A549 (cell line): Measurements from ENCODE around the gene HAS3. TPM values are rescaled to one million over a fixed set of nuclear protein-coding genes. Genes with fewer than 3 reads are reported as not detected.

ENCODE experiments used
- ATAC-seq, 2 experiments: fragments of 200-7000 bp in 1 of 2; fragments of >200 bp in 1 of 2; cut with Nextera tagmentation in 1 of 2; cut with Tn5 transposase in 1 of 2; 3 replicates each; pipeline versions ENCODE4 v1.8.0 to v1.9.1; 2018 to 2020; ENCODE audit warnings: mild to moderate bottlenecking in 1 of 2, moderate library complexity in 1 of 2
- CTCF ChIA-PET: fragments of 300-600 bp; sonication (Branson Sonifier 250); formaldehyde crosslinking; extraction: SDS; loops from one replicate; lab custom pipeline; 2021; ENCODE audit warnings: antibody characterized with exemption, inconsistent platforms; lab: Yijun Ruan, JAX
- POLR2A ChIA-PET: fragments of 350-600 bp; formaldehyde crosslinking; extraction: SDS; loops from one replicate; lab custom pipeline; 2021; ENCODE audit warnings: antibody characterized with exemption, inconsistent platforms; lab: Yijun Ruan, JAX
- DNase-seq, 2 experiments: peaks; one replicate each; pipeline versions ENCODE4 v3.0.0 to v3.0.0-alpha.2; 2011 to 2016; ENCODE audit warnings: low read depth in 1 of 2, low spot score in 1 of 2
- FAIRE-seq: peaks from 2 replicates; lab custom pipeline; 2011; peaks lifted over from hg19 to GRCh38; lab: Jason Lieb, UNC
- H3K27ac ChIP-seq, 2 experiments: fragments of >200 bp; sonication (Bioruptor Twin); formaldehyde crosslinking; 3 replicates each; pipeline ENCODE4 v1.5.1; 2016 to 2017
- H3K4me1 ChIP-seq: fragments of >200 bp; sonication (Bioruptor Twin); formaldehyde crosslinking; 3 replicates; pipeline ENCODE4 v1.6.1; 2016
- H3K4me2 ChIP-seq: fragments of >200 bp; sonication (Bioruptor Twin); formaldehyde crosslinking; 3 replicates; pipeline ENCODE4 v1.6.1; 2016
- H3K4me3 ChIP-seq: fragments of >200 bp; sonication (Bioruptor Twin); formaldehyde crosslinking; 3 replicates; pipeline ENCODE4 v1.5.1; 2016
- H3K9me3 ChIP-seq: fragments of >200 bp; sonication (Bioruptor Twin); formaldehyde crosslinking; 3 replicates; pipeline ENCODE4 v1.6.1; 2016
- CBX8 ChIP-seq: fragments of 200-600 bp; sonication (generic); IDR thresholded peaks from 2 replicates; pipeline ENCODE4 v1.6.1; 2016
- CHD2 ChIP-seq: fragments of 150-350 bp; IDR thresholded peaks from 2 replicates; pipeline ENCODE4 v1.6.1; 2014; ENCODE audit warnings: low read length; ENCODE audit not compliant: partially characterized antibody
- CHD4 ChIP-seq: fragments of 200-600 bp; sonication (generic); IDR thresholded peaks from 2 replicates; pipeline ENCODE4 v1.6.1; 2016; ENCODE audit warnings: antibody characterized with exemption, mild to moderate bottlenecking, borderline replicate concordance
- EHMT2 ChIP-seq: fragments of 200-600 bp; sonication (generic); IDR thresholded peaks from 2 replicates; pipeline ENCODE4 v1.6.1; 2016; ENCODE audit warnings: antibody characterized with exemption, low read depth, mild to moderate bottlenecking, moderate library complexity
- EP300 ChIP-seq, 2 experiments: fragments of >200 bp; sonication (Bioruptor Twin); formaldehyde crosslinking; IDR thresholded peaks; 2 replicates in 1 of 2; 3 replicates in 1 of 2; pipeline ENCODE4 v1.6.1; 2016 to 2017
- ESRRA ChIP-seq: fragments of 150-350 bp; IDR thresholded peaks from 2 replicates; pipeline ENCODE4 v1.6.1; 2014; ENCODE audit warnings: mild to moderate bottlenecking, low read length, borderline replicate concordance
- GATA3 ChIP-seq: IDR thresholded peaks from 2 replicates; pipeline ENCODE4 v1.6.1; 2012; ENCODE audit warnings: borderline replicate concordance
- JUN ChIP-seq, 2 experiments: fragments of >200 bp; sonication (Bioruptor Twin); formaldehyde crosslinking; IDR thresholded peaks; 2 replicates in 1 of 2; 3 replicates in 1 of 2; pipeline ENCODE4 v1.6.1; 2016 to 2017
- JUNB ChIP-seq: fragments of >200 bp; sonication (Bioruptor Twin); formaldehyde crosslinking; IDR thresholded peaks from 2 replicates; pipeline ENCODE4 v1.6.1; 2016
- MAFK ChIP-seq: fragments of 450-650 bp; IDR thresholded peaks from 2 replicates; pipeline ENCODE4 v1.6.1; 2014; ENCODE audit not compliant: partially characterized antibody
- NPAS2 ChIP-seq: fragments of 250-450 bp; sonication (Bioruptor Pico); IDR thresholded peaks from 2 replicates; pipeline ENCODE4 v1.8.0; 2022; ENCODE audit warnings: mild to moderate bottlenecking, moderate library complexity, borderline replicate concordance
- PHF8 ChIP-seq: fragments of 200-600 bp; sonication (generic); IDR thresholded peaks from 2 replicates; pipeline ENCODE4 v1.6.1; 2016; ENCODE audit warnings: low read depth, mild to moderate bottlenecking, antibody characterized with exemption, moderate library complexity, borderline replicate concordance
- RAD21 ChIP-seq, 2 experiments: fragments of >200 bp in 1 of 2; sonication (Bioruptor Twin) in 1 of 2; formaldehyde crosslinking in 1 of 2; IDR thresholded peaks in 1 of 2; conservative IDR thresholded peaks in 1 of 2; 2 replicates in 1 of 2; 3 replicates in 1 of 2; pipeline ENCODE4 v1.6.1; 2012 to 2018; ENCODE audit warnings: inconsistent platforms in 1 of 2
- RCOR1 ChIP-seq: fragments of 150-350 bp; IDR thresholded peaks from 2 replicates; pipeline ENCODE4 v1.6.1; 2014; ENCODE audit warnings: antibody characterized with exemption, low read length, low read depth
- RNF2 ChIP-seq: fragments of 200-600 bp; sonication (generic); IDR thresholded peaks from 2 replicates; pipeline ENCODE4 v1.6.1; 2016; ENCODE audit warnings: low read depth, mild to moderate bottlenecking, antibody characterized with exemption, moderate library complexity, borderline replicate concordance
- SMC3 ChIP-seq: fragments of >200 bp; sonication (Bioruptor Twin); formaldehyde crosslinking; IDR thresholded peaks from 3 replicates; pipeline ENCODE4 v1.6.1; 2018; ENCODE audit warnings: inconsistent platforms
- SREBF2 ChIP-seq: fragments of 450-650 bp; IDR thresholded peaks from 2 replicates; pipeline ENCODE4 v1.6.1; 2014; ENCODE audit warnings: mild to moderate bottlenecking, moderate library complexity
- TP53 ChIP-seq: fragments of 250-450 bp; sonication (Bioruptor Pico); IDR thresholded peaks from 2 replicates; pipeline ENCODE4 v1.5.0; 2021; ENCODE audit warnings: mild to moderate bottlenecking, moderate library complexity
- ZNF302 ChIP-seq: fragments of 250-450 bp; sonication (Bioruptor Pico); IDR thresholded peaks from 2 replicates; pipeline ENCODE4 v1.9.0; 2021; ENCODE audit warnings: inconsistent platforms, mild to moderate bottlenecking, moderate library complexity
- WGBS: methylation state at CpG from one replicate; pipeline ENCODE4 v1.1.6; 2017; ENCODE audit errors: missing lambda C conversion rate; 5-methylcytosine and 5-hydroxymethylcytosine counted together
- polyA plus RNA-seq, 4 experiments: library from polyadenylated mRNA; depleted of rRNA in 3 of 4; stranded (reverse); fragments of >200 nt; fragmentation: RNase III in 1 of 4; extraction: RNeasy Plus Mini Kit Qiagen cat#74134 plus additional on column Dnase treatment in 1 of 4; gene quantifications; 2 replicates in 3 of 4; 3 replicates in 1 of 4; pipeline ENCODE4 v1.2.3, GENCODE V29; 2011 to 2017
- TF ChIP-seq, protein P1 (sequence below): fragments of 150-350 bp; IDR thresholded peaks from 2 replicates; pipeline ENCODE4 v1.6.1; 2014; ENCODE audit warnings: low read depth, mild to moderate bottlenecking, low read length
- TF ChIP-seq, protein P2 (sequence below): IDR thresholded peaks from 2 replicates; pipeline ENCODE4 v1.6.1; 2012

HAS3 gene
- polyA plus RNA-seq, 2 of the 4 experiments (the other 2 are of a cell fraction) = 9.1 to 12.4 TPM

DNA sequence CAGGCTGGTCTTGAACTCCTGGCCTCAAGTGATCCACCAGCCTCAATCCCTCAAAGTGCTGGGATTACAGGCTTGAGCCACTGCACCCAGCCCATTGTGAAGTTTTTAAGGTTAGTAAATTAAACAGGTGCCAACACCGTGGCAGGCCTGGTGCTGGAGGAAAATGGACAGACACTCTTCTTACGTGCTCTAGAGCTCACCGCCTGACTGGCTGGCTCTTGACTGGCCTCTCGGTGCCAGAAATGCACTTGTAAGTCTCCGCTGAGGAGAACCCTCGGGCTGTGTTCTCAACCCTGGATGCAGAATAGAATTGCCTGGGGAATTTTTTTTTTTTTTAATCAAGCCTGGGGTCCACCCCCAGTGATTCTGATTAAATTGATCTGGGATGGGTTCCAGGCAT is 10.3 kb upstream of the HAS3 start:
- DNase-seq (no peak), FAIRE-seq (no peak), ATAC-seq (no peak)
- Histone ChIP-seq H3K9me3 (no peaks in the 10 kb centered on the region), H3K4me3 (no peak overlapping the region), H3K27ac (no peak overlapping the region), H3K4me1 (peaks cover 2% of the 10 kb centered on the region; the same call in 1 of the 3 replicates), H3K4me2 (no peak overlapping the region)
- CTCF ChIA-PET = interaction anchor here (0.6 to 3.2 kb wide), 5 partner anchors 11 to 34 kb away, joined by 3 to 11 read pairs (median 3); no protein-coding TSS in a partner anchor
- WGBS = 95% methylated on average over 6 of the region's 6 CpGs
- POLR2A ChIA-PET = no interaction called here
- TF ChIP-seq GATA3 (no peak), RAD21 (conservative IDR thresholded peaks at IDR 0.05 in 1 of 2, IDR thresholded peaks at IDR 0.05 in 1 of 2) (no peak), CHD4 (no peak), JUNB (no peak), EP300 (IDR thresholded peaks at IDR 0.05) (no peak), MAFK (no peak), CHD2 (no peak), ESRRA (no peak), TP53 (CRISPR knock-in tag) (no peak), PHF8 (no peak), SMC3 (no peak), RNF2 (no peak), RCOR1 (no peak), NPAS2 (no peak), JUN (IDR thresholded peaks at IDR 0.05) (no peak), CBX8 (no peak)
- TF ChIP-seq, protein P1, sequence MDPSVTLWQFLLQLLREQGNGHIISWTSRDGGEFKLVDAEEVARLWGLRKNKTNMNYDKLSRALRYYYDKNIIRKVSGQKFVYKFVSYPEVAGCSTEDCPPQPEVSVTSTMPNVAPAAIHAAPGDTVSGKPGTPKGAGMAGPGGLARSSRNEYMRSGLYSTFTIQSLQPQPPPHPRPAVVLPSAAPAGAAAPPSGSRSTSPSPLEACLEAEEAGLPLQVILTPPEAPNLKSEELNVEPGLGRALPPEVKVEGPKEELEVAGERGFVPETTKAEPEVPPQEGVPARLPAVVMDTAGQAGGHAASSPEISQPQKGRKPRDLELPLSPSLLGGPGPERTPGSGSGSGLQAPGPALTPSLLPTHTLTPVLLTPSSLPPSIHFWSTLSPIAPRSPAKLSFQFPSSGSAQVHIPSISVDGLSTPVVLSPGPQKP = no peak
- TF ChIP-seq, protein P2, sequence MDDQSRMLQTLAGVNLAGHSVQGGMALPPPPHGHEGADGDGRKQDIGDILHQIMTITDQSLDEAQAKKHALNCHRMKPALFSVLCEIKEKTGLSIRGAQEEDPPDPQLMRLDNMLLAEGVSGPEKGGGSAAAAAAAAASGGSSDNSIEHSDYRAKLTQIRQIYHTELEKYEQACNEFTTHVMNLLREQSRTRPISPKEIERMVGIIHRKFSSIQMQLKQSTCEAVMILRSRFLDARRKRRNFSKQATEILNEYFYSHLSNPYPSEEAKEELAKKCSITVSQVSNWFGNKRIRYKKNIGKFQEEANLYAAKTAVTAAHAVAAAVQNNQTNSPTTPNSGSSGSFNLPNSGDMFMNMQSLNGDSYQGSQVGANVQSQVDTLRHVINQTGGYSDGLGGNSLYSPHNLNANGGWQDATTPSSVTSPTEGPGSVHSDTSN = no peak

DNA sequence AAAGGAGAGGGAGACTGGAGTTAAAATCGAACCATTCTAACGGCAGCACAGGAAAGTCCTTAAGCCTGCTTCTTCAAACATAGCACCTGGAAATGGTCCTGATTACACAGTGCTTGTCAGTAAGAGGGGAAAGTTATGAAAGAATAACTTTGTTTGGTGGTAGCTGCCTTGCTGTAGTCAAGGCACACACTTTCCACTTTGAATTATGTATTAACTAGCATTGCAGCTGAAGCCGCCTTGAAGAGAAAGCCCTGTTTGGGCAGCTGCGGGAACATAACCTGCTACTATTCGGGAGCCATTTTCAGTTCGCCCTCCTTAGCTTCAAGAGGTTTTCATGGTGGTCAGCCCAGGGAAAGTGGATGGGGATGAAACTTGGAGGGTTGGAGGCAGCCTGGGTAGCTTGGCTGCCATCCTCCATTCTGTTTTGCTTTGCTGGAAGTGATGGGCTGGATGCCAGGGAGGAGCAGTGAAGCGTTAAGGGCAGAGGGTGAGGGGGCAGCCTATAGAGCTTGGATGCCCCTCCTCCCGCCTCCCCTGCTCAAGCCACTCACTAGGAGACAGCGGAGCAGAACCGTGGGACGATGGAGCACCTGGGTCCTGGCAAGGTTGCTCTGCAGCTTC is 5.3 kb upstream of the HAS3 start:
- FAIRE-seq = no peak
- Histone ChIP-seq H3K27ac (peak overlapping the region in 1 of 2 experiments; percentile 40; a peak in 1 of 6 replicates), H3K4me3 (no peak overlapping the region), H3K4me1 (peaks cover 16% of the 10 kb centered on the region; the same call in 1 of the 3 replicates), H3K9me3 (no peaks in the 10 kb centered on the region), H3K4me2 (no peak overlapping the region)
- POLR2A ChIA-PET = no interaction called here
- WGBS = 84% methylated on average over 11 of the region's 11 CpGs
- no peak for ATAC-seq
- CTCF ChIA-PET = interaction anchor here (0.5 to 1.6 kb wide), 6 partner anchors 11 to 42 kb away, joined by 3 to 4 read pairs (median 3); no protein-coding TSS in a partner anchor
- no peak for DNase-seq
- TF ChIP-seq TP53 (CRISPR knock-in tag) (no peak), CBX8 (no peak), EHMT2 (no peak), CHD2 (no peak), NPAS2 (no peak), ZNF302 (no peak), SREBF2 (no peak)
